GM23338 (cell line): ENCODE measurements around the gene SYNDIG1. TPM values are rescaled to one million over a fixed set of nuclear protein-coding genes. Genes with fewer than 3 reads are reported as not detected.

Experiments
- ATAC-seq: fragments of 200-7000 bp; cut with Tn5 transposase; 3 replicates; pipeline ENCODE4 v1.9.1; 2020
- DNase-seq: peaks from one replicate; pipeline ENCODE4 v3.0.0-alpha.2; 2015; ENCODE audit warnings: low spot score
- H2AFZ ChIP-seq: fragments of 200-600 bp; sonication (generic); 2 replicates; pipeline ENCODE4 v1.8.0; 2016; ENCODE audit warnings: antibody characterized with exemption, mild to moderate bottlenecking, moderate library complexity
- H3F3A ChIP-seq: fragments of 200-600 bp; sonication (generic); replicated peaks from 2 replicates; pipeline ENCODE4 v1.8.0; 2017; ENCODE audit warnings: antibody characterized with exemption, mixed run types, low read depth
- H3K27ac ChIP-seq: fragments of 200-600 bp; sonication (generic); 2 replicates; pipeline ENCODE4 v1.6.1; 2016; ENCODE audit warnings: low read depth
- H3K27me3 ChIP-seq: fragments of 200-600 bp; sonication (generic); 2 replicates; pipeline ENCODE4 v1.8.0; 2016; ENCODE audit warnings: mild to moderate bottlenecking, mixed run types, moderate library complexity; ENCODE audit not compliant: insufficient read depth
- H3K36me3 ChIP-seq: fragments of 200-600 bp; sonication (generic); 2 replicates; pipeline ENCODE4 v1.8.0; 2016; ENCODE audit warnings: mild to moderate bottlenecking; ENCODE audit not compliant: insufficient read depth
- H3K4me1 ChIP-seq: fragments of 200-600 bp; sonication (generic); 2 replicates; pipeline ENCODE4 v1.8.0; 2016; ENCODE audit warnings: mild to moderate bottlenecking, moderate library complexity; ENCODE audit not compliant: insufficient read depth
- H3K4me2 ChIP-seq: fragments of 200-600 bp; sonication (generic); 2 replicates; pipeline ENCODE4 v1.7.1; 2017; ENCODE audit warnings: mixed run types
- H3K4me3 ChIP-seq: fragments of 200-600 bp; sonication (generic); 2 replicates; pipeline ENCODE4 v1.6.1; 2016; ENCODE audit warnings: mixed run types
- H3K79me2 ChIP-seq: fragments of 200-600 bp; sonication (generic); replicated peaks from 2 replicates; pipeline ENCODE4 v1.8.0; 2017; ENCODE audit warnings: mild to moderate bottlenecking; ENCODE audit not compliant: insufficient read depth
- H3K9me2 ChIP-seq: fragments of 200-600 bp; sonication (generic); 2 replicates; pipeline ENCODE4 v1.8.0; 2017; ENCODE audit not compliant: insufficient read depth
- H4K20me1 ChIP-seq: fragments of 200-600 bp; sonication (generic); replicated peaks from 2 replicates; pipeline ENCODE4 v1.8.0; 2017; ENCODE audit warnings: mild to moderate bottlenecking; ENCODE audit not compliant: insufficient read depth
- H3K27ac Mint-ChIP-seq: 2 replicates; pipeline ENCODE4 v1.8.0; 2020; ENCODE audit warnings: inconsistent platforms, mild to moderate bottlenecking, moderate library complexity, mixed read lengths
- H3K27me3 Mint-ChIP-seq: 3 replicates; pipeline ENCODE4 v1.8.0; 2022; ENCODE audit warnings: low read depth, mild to moderate bottlenecking, moderate library complexity, mixed read lengths, inconsistent platforms; ENCODE audit not compliant: insufficient read depth, poor library complexity
- H3K36me3 Mint-ChIP-seq: 3 replicates; pipeline ENCODE4 v1.8.0; 2021; ENCODE audit warnings: low read depth, mild to moderate bottlenecking, inconsistent platforms, moderate library complexity, mixed read lengths
- H3K4me1 Mint-ChIP-seq: 3 replicates; pipeline ENCODE4 v1.8.0; 2020; ENCODE audit warnings: mild to moderate bottlenecking, inconsistent platforms, mixed read lengths
- H3K4me3 Mint-ChIP-seq: 3 replicates; pipeline ENCODE4 v1.8.0; 2021; ENCODE audit warnings: moderate library complexity, mild to moderate bottlenecking, inconsistent platforms, mixed read lengths
- H3K9me3 Mint-ChIP-seq: 3 replicates; pipeline ENCODE4 v1.8.0; 2020; ENCODE audit warnings: moderate library complexity, mild to moderate bottlenecking, inconsistent platforms, mixed read lengths
- CREB1 ChIP-seq: fragments of 250-450 bp; sonication (Bioruptor Pico); IDR thresholded peaks from 2 replicates; pipeline ENCODE4 v1.5.0; 2020; ENCODE audit warnings: low read depth, mild to moderate bottlenecking, moderate library complexity
- CTCF ChIP-seq, 2 experiments: fragments of 200-600 bp in 1 of 2; sonication (generic) in 1 of 2; conservative IDR thresholded peaks; 2 replicates each; pipeline versions ENCODE4 v1.5.1 to v1.6.1; 2016 to 2017; ENCODE audit warnings: antibody characterized with exemption in 2 of 2, low read depth in 2 of 2, mild to moderate bottlenecking in 2 of 2, moderate library complexity in 1 of 2
- ETS1 ChIP-seq: IDR thresholded peaks from 2 replicates; pipeline ENCODE4 v1.6.1; 2016; ENCODE audit warnings: antibody characterized with exemption
- EZH2 ChIP-seq: fragments of 200-600 bp; sonication (generic); IDR thresholded peaks from one replicate; pipeline ENCODE4 v1.8.0; 2017; ENCODE audit warnings: antibody characterized with exemption, mild to moderate bottlenecking, low read depth; ENCODE audit not compliant: unreplicated experiment
- EZH2phosphoT487 ChIP-seq: fragments of 200-600 bp; sonication (generic); IDR thresholded peaks from one replicate; pipeline ENCODE4 v1.8.1; 2018; ENCODE audit warnings: antibody characterized with exemption; ENCODE audit not compliant: unreplicated experiment
- JUNB ChIP-seq: IDR thresholded peaks from one replicate; pipeline ENCODE4 v1.6.1; 2016; ENCODE audit warnings: antibody characterized with exemption; ENCODE audit not compliant: unreplicated experiment
- NANOG ChIP-seq: IDR thresholded peaks from 2 replicates; pipeline ENCODE4 v1.6.1; 2016; ENCODE audit warnings: antibody characterized with exemption, borderline replicate concordance
- POLR2AphosphoS5 ChIP-seq: IDR thresholded peaks from 2 replicates; pipeline ENCODE4 v1.6.1; 2016; ENCODE audit warnings: antibody characterized with exemption, low read depth
- REST ChIP-seq: IDR thresholded peaks from one replicate; pipeline ENCODE4 v1.6.1; 2018; ENCODE audit warnings: antibody characterized with exemption; ENCODE audit not compliant: unreplicated experiment
- STAT1 ChIP-seq: IDR thresholded peaks from one replicate; pipeline ENCODE4 v1.6.1; 2016; ENCODE audit warnings: antibody characterized with exemption; ENCODE audit not compliant: unreplicated experiment
- ZNF114 ChIP-seq: fragments of 250-450 bp; sonication (Bioruptor Pico); IDR thresholded peaks from 2 replicates; pipeline ENCODE4 v1.5.0; 2020; ENCODE audit warnings: mild to moderate bottlenecking, moderate library complexity
- ZNF331 ChIP-seq: fragments of 250-450 bp; sonication (Bioruptor Pico); IDR thresholded peaks from 2 replicates; pipeline ENCODE4 v1.5.0; 2020; ENCODE audit warnings: low read depth, mild to moderate bottlenecking, moderate library complexity
- ZNF462 ChIP-seq: fragments of 250-450 bp; sonication (Bioruptor Pico); IDR thresholded peaks from 2 replicates; pipeline ENCODE4 v1.5.0; 2020; ENCODE audit warnings: mild to moderate bottlenecking, moderate library complexity
- polyA plus RNA-seq: library from polyadenylated mRNA; unstranded; fragments of >200 nt; fragmentation: Nextera tagmentation; extraction: Ambion mirVana; gene quantifications from 2 replicates; pipeline ENCODE4 v1.2.1, GENCODE V29; 2016
- total RNA-seq: library from RNA; depleted of rRNA; stranded (reverse); fragments of >200 nt; shearing (Covaris generic); gene quantifications from 2 replicates; pipeline ENCODE4 v1.2.3, GENCODE V29; 2014

SYNDIG1 gene
- total and polyA plus RNA-seq, 2 experiments from 2014 or later, result 2.8 to 4.8 TPM

- Mint-ChIP-seq H3K4me3 (no peak overlapping the region), H3K4me1 (no peaks in the 10 kb centered on the region; the same call in 2 of the 3 replicates), H3K9me3 (no peaks in the 10 kb centered on the region), H3K27ac (no peak overlapping the region), H3K36me3 (no peaks in the 10 kb centered on the region), H3K27me3 (peaks cover 4% of the 10 kb centered on the region)
- no peak overlapping the region for H3K4me3 ChIP-seq
- no peaks in the 10 kb centered on the region for H3K27me3 ChIP-seq
- no peaks in the 10 kb centered on the region for H3K79me2 ChIP-seq
- H3K36me3 ChIP-seq, result no peaks in the 10 kb centered on the region
- H3K4me2 ChIP-seq, result no peak overlapping the region
- H2AFZ ChIP-seq, result no peak overlapping the region
- H3K9me2 ChIP-seq, result 0 out of 2 replicates have a peak, but pooled peaks cover 3% of the 10 kb centered on the region
- no peaks in the 10 kb centered on the region for H4K20me1 ChIP-seq
- H3K4me1 ChIP-seq, result no peaks in the 10 kb centered on the region
- TF ChIP-seq ZNF462 (no peak), EZH2 (no peak), ETS1 (no peak), ZNF331 (CRISPR knock-in tag) (no peak), CREB1 (CRISPR knock-in tag) (no peak), CTCF (conservative IDR thresholded peaks at IDR 0.05; ENCODE audit: low read depth in 2 of 2) (no peak; a peak in 1 of 4 replicates), STAT1 (no peak), REST (no peak), NANOG (no peak), ZNF114 (CRISPR knock-in tag) (no peak), JUNB (no peak), POLR2AphosphoS5 (no peak), EZH2phosphoT487 (no peak)
- no peak overlapping the region for H3K27ac ChIP-seq
- H3F3A ChIP-seq, result no peaks in the 10 kb centered on the region
- no peak for DNase-seq
- ATAC-seq, result no peak
These were observed 236.1 kb downstream of the SYNDIG1 start for GRCh38 chr20:24705486-24705885.
